Smooth muscle cell (in vitro differentiated cells): ENCODE data around the gene DNMBP. TPM values are rescaled to one million over a fixed set of nuclear protein-coding genes. Genes with fewer than 3 reads are reported as not detected.
A peak's percentile ranks its signal among the peaks of the same experiment; 100 is the strongest.

Experiments
- DNase-seq: peaks from one replicate; lab custom pipeline; 2025; ENCODE audit not compliant: unreplicated experiment; lab: John Stamatoyannopoulos, UW
- H2AFZ ChIP-seq: fragments of 200-600 bp; sonication (generic); 2 replicates; pipeline ENCODE4 v1.6.0; 2016; ENCODE audit warnings: antibody characterized with exemption, low read depth, mild to moderate bottlenecking
- H3F3A ChIP-seq: fragments of 200-600 bp; sonication (generic); 2 replicates; pipeline ENCODE4 v1.6.0; 2017; ENCODE audit warnings: antibody characterized with exemption, low read depth
- H3K27ac ChIP-seq: fragments of 200-600 bp; sonication (generic); 2 replicates; pipeline ENCODE4 v1.5.1; 2016; ENCODE audit warnings: low read depth, mild to moderate bottlenecking
- H3K27me3 ChIP-seq: fragments of 200-600 bp; sonication (generic); 2 replicates; pipeline ENCODE4 v1.6.1; 2016; ENCODE audit warnings: low read depth, mild to moderate bottlenecking
- H3K36me3 ChIP-seq: fragments of 200-600 bp; sonication (generic); 2 replicates; pipeline ENCODE4 v1.5.1; 2016; ENCODE audit warnings: low read depth
- H3K4me1 ChIP-seq: fragments of 200-600 bp; sonication (generic); 2 replicates; pipeline ENCODE4 v1.5.1; 2016; ENCODE audit warnings: low read depth
- H3K4me2 ChIP-seq: fragments of 200-600 bp; sonication (generic); 2 replicates; pipeline ENCODE4 v1.6.0; 2016; ENCODE audit warnings: mild to moderate bottlenecking
- H3K4me3 ChIP-seq: fragments of 200-600 bp; sonication (generic); 2 replicates; pipeline ENCODE4 v1.5.1; 2016; ENCODE audit warnings: mild to moderate bottlenecking
- H3K79me2 ChIP-seq: fragments of 200-600 bp; sonication (generic); 2 replicates; pipeline ENCODE4 v1.6.0; 2016; ENCODE audit warnings: low read depth, mild to moderate bottlenecking
- H3K9ac ChIP-seq: fragments of 200-600 bp; sonication (generic); 2 replicates; pipeline ENCODE4 v1.6.0; 2016; ENCODE audit warnings: low read depth
- H3K9me3 ChIP-seq: fragments of 200-600 bp; sonication (generic); replicated peaks from 2 replicates; pipeline ENCODE4 v1.5.1; 2016; ENCODE audit warnings: low read depth
- H4K20me1 ChIP-seq: fragments of 200-600 bp; sonication (generic); 2 replicates; pipeline ENCODE4 v1.6.0; 2016; ENCODE audit warnings: low read depth
- CTCF ChIP-seq: fragments of 200-600 bp; sonication (generic); IDR thresholded peaks from 2 replicates; pipeline ENCODE4 v1.5.1; 2017; ENCODE audit warnings: borderline replicate concordance, mild to moderate bottlenecking, antibody characterized with exemption; ENCODE audit not compliant: insufficient read depth, poor library complexity, severe bottlenecking
- WGBS: methylation state at CpG from one replicate; pipeline ENCODE4 v1.1.7; 2016; ENCODE audit warnings: low lambda C conversion rate; 5-methylcytosine and 5-hydroxymethylcytosine counted together
- polyA plus RNA-seq: library from polyadenylated mRNA; unstranded; fragments of >200 nt; fragmentation: Nextera tagmentation; extraction: Ambion mirVana; gene quantifications from 2 replicates; pipeline ENCODE4 v1.2.1, GENCODE V29; 2016
- total RNA-seq: library from RNA; depleted of rRNA; stranded (reverse); fragments of >200 nt; gene quantifications from 2 replicates; pipeline ENCODE4 v1.2.3, GENCODE V29; 2014

DNMBP gene
- total RNA-seq = 14.1 and 17.9 TPM in 2 replicates
- 9.4 and 12.7 TPM in 2 replicates for polyA plus RNA-seq

GRCh38 chr10:100009793-100010676 lies at the start of gene DNMBP:
Gene DNMBP (minus strand): TSS chr10:100009947. CDS start chr10:99972124, 37,823 bp downstream.
- Histone ChIP-seq H3K4me2 (peak within 1 kb of the TSS; percentile 93), H3K79me2 (peaks cover 39% of the 10 kb centered on the region), H3K9me3 (no peaks in the 10 kb centered on the region), H3K4me1 (peaks cover 31% of the 10 kb centered on the region), H3F3A (peaks cover 34% of the 10 kb centered on the region), H3K4me3 (peak within 1 kb of the TSS; percentile 75), H3K36me3 (no peaks in the 10 kb centered on the region), H2AFZ (peak within 1 kb of the TSS; percentile 98), H3K27me3 (no peaks in the 10 kb centered on the region), H4K20me1 (no peaks in the 10 kb centered on the region), H3K27ac (peak within 1 kb of the TSS; percentile 97), H3K9ac (peak within 1 kb of the TSS; percentile 67)
- peak; percentile 64 for TF ChIP-seq CTCF
- DNase-seq = peak; percentile 59
- 3% methylated on average over 62 of the region's 86 CpGs for WGBS

GRCh38 chr10:100057948-100058347 lies 48.2 kb upstream of the DNMBP start:
- no peaks in the 10 kb centered on the region for H3K79me2 ChIP-seq
- no peak overlapping the region for H3K4me3 ChIP-seq
- no peaks in the 10 kb centered on the region for H3K9me3 ChIP-seq
- H3K27me3 ChIP-seq = peaks cover 6% of the 10 kb centered on the region
- 88% methylated on average over 1 of the region's 1 CpG for WGBS
- no peak for TF ChIP-seq CTCF
- no peak for DNase-seq
- H3K4me2 ChIP-seq = no peak overlapping the region
- no peaks in the 10 kb centered on the region for H3K4me1 ChIP-seq
- H3K36me3 ChIP-seq = no peaks in the 10 kb centered on the region
- H3F3A ChIP-seq = no peaks in the 10 kb centered on the region
- no peak overlapping the region for H2AFZ ChIP-seq
- H3K9ac ChIP-seq = no peak overlapping the region
- no peaks in the 10 kb centered on the region for H4K20me1 ChIP-seq
- no peak overlapping the region for H3K27ac ChIP-seq

GRCh38 chr10:100053686-100054460 lies 44.1 kb upstream of the DNMBP start:
- Histone ChIP-seq H4K20me1 (no peaks in the 10 kb centered on the region), H3K27me3 (peaks cover 8% of the 10 kb centered on the region), H3F3A (no peaks in the 10 kb centered on the region), H3K36me3 (no peaks in the 10 kb centered on the region), H3K4me1 (no peaks in the 10 kb centered on the region), H3K4me2 (no peak overlapping the region), H3K27ac (no peak overlapping the region), H3K4me3 (no peak overlapping the region), H3K9ac (no peak overlapping the region), H3K9me3 (no peaks in the 10 kb centered on the region), H3K79me2 (no peaks in the 10 kb centered on the region), H2AFZ (no peak overlapping the region)
- DNase-seq = no peak
- 53% methylated on average over 6 of the region's 6 CpGs for WGBS
- no peak for TF ChIP-seq CTCF
